ENCODE data around the gene DCXR.

- TF ChIP-seq CTCF (IDR thresholded peaks at IDR 0.05; ENCODE audit: low read depth, low read length) (no peak), EZH2phosphoT487 (IDR thresholded peaks at IDR 0.05; ENCODE audit: low read depth) (no peak)
Measured at GRCh38 chr17:82064433-82065192, 27.1 kb upstream of the DCXR start.

Data from OCI-LY3 (cell line).